ENCODE data around the gene GNPTG. TPM values are rescaled to one million over a fixed set of nuclear protein-coding genes. Genes with fewer than 3 reads are reported as not detected.

The GNPTG gene
- total and polyA plus RNA-seq, 2 of the 8 experiments (the other 6 are each of a cell fraction or from before 2014, with no cell fraction given), result 26.2 to 51.2 TPM

- H4K5ac ChIP-seq (ENCODE audit: insufficient read length, low read depth, low read length), result no peak overlapping the region
- no peak for DNase-seq (ENCODE audit: low read depth in 1 of 2, low spot score in 2 of 2)
- no peak overlapping the region for H3K4ac ChIP-seq (replicated peaks; ENCODE audit: insufficient read length, low read depth, low read length)
- H3K79me1 ChIP-seq (ENCODE audit: low read depth, low read length), result no peaks in the 10 kb centered on the region; the same call in 1 of the 2 replicates
- no peak overlapping the region for H3K9ac ChIP-seq (replicated peaks in 1 of 4; ENCODE audit: extremely low read depth in 1 of 4, low read depth in 3 of 4, low read length in 3 of 4)
- no peak overlapping the region for H3K56ac ChIP-seq (replicated peaks; ENCODE audit: insufficient read length, low read depth, low read length)
- no peak overlapping the region for H2BK120ac ChIP-seq (replicated peaks; ENCODE audit: low read depth, low read length)
- H3K4me2 ChIP-seq (ENCODE audit: insufficient read depth in 1 of 2, low read depth in 2 of 2, low read length in 2 of 2), result no peak overlapping the region
- no peak for FAIRE-seq
- H3K23me2 ChIP-seq (ENCODE audit: low read depth, low read length), result peaks cover 8% of the 10 kb centered on the region; the same call in 1 of the 2 replicates
- H2BK15ac ChIP-seq (ENCODE audit: low read length), result no peak overlapping the region
- no peak overlapping the region for H3K14ac ChIP-seq (ENCODE audit: insufficient read length)
- no peaks in the 10 kb centered on the region; a peak in 1 of 4 replicates for H3K79me2 ChIP-seq (ENCODE audit: control insufficient read depth in 1 of 2, insufficient read depth in 2 of 2, low read length in 2 of 2)
- no peak overlapping the region for H2BK12ac ChIP-seq (ENCODE audit: low read depth, low read length)
- peaks cover 7 to 10% of the 10 kb centered on the region in 2 experiments for H4K20me1 ChIP-seq (replicated peaks in 1 of 2; ENCODE audit: control insufficient read depth in 1 of 2, insufficient read depth in 2 of 2, low read length in 2 of 2)
- H2AK5ac ChIP-seq (ENCODE audit: low read depth, low read length), result no peak overlapping the region
- no peak overlapping the region for H3K27ac ChIP-seq (ENCODE audit: low read depth, low read length)
- no peak overlapping the region for H2BK5ac ChIP-seq (ENCODE audit: low read depth, low read length)
- ChIA-PET POLR2A (ENCODE audit: partially characterized antibody) (interaction anchor here (0.9 to 6.5 kb wide), 3 partner anchors 14 to 144 kb away, joined by 3 to 106 read pairs (median 4); partner anchors contain the start of gene UBE2I), CTCF (ENCODE audit: partially characterized antibody) (interaction anchor here (0.9 to 2.1 kb wide), 2 partner anchors 8 to 12 kb away, joined by 3 to 6 read pairs; no protein-coding TSS in a partner anchor)
- no peak overlapping the region for H2BK20ac ChIP-seq (ENCODE audit: low read length)
- H4K8ac ChIP-seq (ENCODE audit: extremely low read depth, insufficient read depth, low read length), result no peak overlapping the region
- 87% methylated on average over 4 of the region's 5 CpGs; no CpG with 5 or more reads in 1 of the 2 experiments for WGBS, 2 experiments (ENCODE audit: extremely low coverage in 1 of 2, insufficient coverage in 1 of 2, insufficient read length in 1 of 2, insufficient replicate concordance in 2 of 2, low coverage in 1 of 2, low lambda C conversion rate in 2 of 2, missing lambda C conversion rate in 1 of 2)
- H3K9me3 ChIP-seq (ENCODE audit: insufficient read depth in 2 of 2, low read depth in 1 of 2, low read length in 1 of 2), result peaks cover 5 to 8% of the 10 kb centered on the region in 2 experiments; a peak in 2 of 4 replicates
- no peak overlapping the region for H4K91ac ChIP-seq (replicated peaks; ENCODE audit: insufficient read length, low read length)
- H3K4me3 ChIP-seq (ENCODE audit: extremely low read depth in 1 of 4, insufficient read depth in 2 of 4, low read depth in 3 of 4, low read length in 4 of 4), result no peak overlapping the region
- no peak overlapping the region for H3K23ac ChIP-seq (ENCODE audit: insufficient read length)
- peaks cover 0 to 11% (median 4%) of the 10 kb centered on the region in 4 experiments; a peak in 4 of 7 replicates for H3K27me3 ChIP-seq (replicated peaks in 1 of 4; ENCODE audit: control insufficient read depth in 3 of 4, extremely low read depth in 1 of 4, insufficient read depth in 3 of 4, low read length in 3 of 4)
- peaks cover 5 to 18% (median 9%) of the 10 kb centered on the region in 4 experiments; a peak in 6 of 8 replicates for H3K36me3 ChIP-seq (ENCODE audit: control insufficient read depth in 2 of 4, insufficient read depth in 4 of 4, low read length in 3 of 4)
- H3K4me1 ChIP-seq (replicated peaks in 1 of 4; ENCODE audit: control insufficient read depth in 3 of 4, insufficient read depth in 4 of 4, low read length in 3 of 4), result peaks cover 0 to 11% (median 7%) of the 10 kb centered on the region in 4 experiments; a peak in 5 of 7 replicates
- H2AFZ ChIP-seq (ENCODE audit: low read length), result no peak overlapping the region
- H3K18ac ChIP-seq (ENCODE audit: extremely low read depth, low read length), result no peak overlapping the region
Measured at GRCh38 chr16:1327619-1327947, 24.1 kb upstream of the GNPTG start.
